GM10248 (cell line): ENCODE data around the gene TPRX2.

ENCODE experiments used
- CTCF ChIA-PET: fragments of 300-600 bp; sonication (Branson Sonifier 250); formaldehyde crosslinking; extraction: SDS; loops from one replicate; lab custom pipeline; 2021; ENCODE audit warnings: antibody characterized with exemption; lab: Yijun Ruan, JAX
- POLR2A ChIA-PET: fragments of 350-650 bp; sonication (Branson Sonifier 250); formaldehyde crosslinking; extraction: SDS; loops from one replicate; lab custom pipeline; 2020; ENCODE audit warnings: antibody characterized with exemption; lab: Yijun Ruan, JAX
- DNase-seq: peaks from one replicate; pipeline ENCODE4 v3.0.0; 2012; ENCODE audit errors: extremely low spot score
- CTCF ChIP-seq: IDR thresholded peaks from 2 replicates; pipeline ENCODE4 v1.5.1; 2012; ENCODE audit warnings: mild to moderate bottlenecking, low read depth; ENCODE audit errors: extremely low read depth, missing control alignments, control extremely low read depth

TPRX2 gene

DNA sequence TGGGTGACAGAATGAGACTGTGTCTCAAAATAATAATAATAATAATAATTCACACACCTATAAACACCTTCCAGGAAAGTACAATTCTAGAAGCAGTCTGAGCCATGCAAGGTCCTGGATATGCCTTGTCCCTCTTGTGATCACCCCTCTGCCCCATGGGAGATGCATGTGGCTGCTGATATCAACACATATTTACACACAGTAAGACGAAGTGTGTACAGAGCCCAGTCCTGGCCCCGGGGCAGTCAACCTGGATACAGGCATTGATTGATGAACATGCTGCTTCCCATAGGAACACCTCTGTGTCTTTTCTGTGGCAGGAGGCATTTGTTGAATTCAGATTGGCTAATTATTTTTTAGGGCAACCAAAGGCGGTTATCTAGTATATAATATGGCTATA, 23.9 kb downstream of the TPRX2 start:
- ChIA-PET POLR2A (no interaction called here), CTCF (no interaction called here)
- no peak for TF ChIP-seq CTCF
- DNase-seq: no peak

DNA sequence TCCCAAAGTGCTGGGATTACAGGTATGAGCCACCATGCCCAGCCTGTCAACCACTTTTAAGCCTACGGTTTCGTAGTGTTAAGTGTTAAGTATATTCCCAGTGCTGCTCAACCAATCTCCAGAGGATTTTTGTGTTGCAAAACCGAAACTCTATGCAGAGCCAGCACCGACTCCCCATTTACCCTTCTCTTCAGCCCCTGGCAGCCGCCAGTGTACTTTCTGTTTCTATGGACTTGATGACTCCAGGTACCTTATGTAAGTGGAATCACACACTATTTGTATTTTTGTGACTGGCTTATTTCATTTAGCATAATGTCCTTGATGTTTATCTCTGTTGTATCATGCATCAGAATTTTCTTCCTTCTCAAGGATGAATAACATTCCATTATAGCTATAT, 26.0 kb downstream of the TPRX2 start:
- POLR2A ChIA-PET: no interaction called here
- no peak for TF ChIP-seq CTCF
- DNase-seq: no peak
- CTCF ChIA-PET: no interaction called here

DNA sequence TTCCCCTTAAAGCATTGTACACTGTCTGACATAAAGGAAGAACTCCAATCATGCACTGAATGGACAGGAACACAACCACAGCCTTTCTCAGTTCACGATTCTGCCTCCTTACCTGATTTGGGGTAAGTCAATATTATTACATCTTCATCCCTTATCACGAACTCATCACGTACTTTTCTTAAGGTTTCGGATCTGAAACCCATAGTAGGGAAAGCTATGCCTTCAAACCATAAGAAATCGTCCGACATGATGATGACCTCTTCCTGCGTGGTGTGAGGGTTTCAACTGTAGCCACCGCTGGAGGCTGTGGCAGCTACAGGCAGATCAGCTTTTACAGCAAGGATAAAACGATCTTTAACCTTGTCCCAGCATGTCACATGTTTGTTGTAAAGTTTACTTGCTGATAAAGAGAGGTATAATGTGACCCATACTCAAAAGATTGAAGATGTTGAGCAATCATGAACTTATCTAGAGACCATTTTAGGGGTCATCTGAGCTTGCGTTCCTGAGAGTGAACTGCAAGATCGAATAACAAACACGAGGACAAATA, 27.1 kb downstream of the TPRX2 start, which contains the start of gene SULT2A1:
TSS of gene SULT2A1 (minus strand) at position 306 of the 550 bp plus-strand sequence. CDS start at position 248, 58 bp downstream.
- CTCF ChIA-PET: no interaction called here
- POLR2A ChIA-PET: no interaction called here
- no peak for DNase-seq
- no peak for TF ChIP-seq CTCF

- DNase-seq: no peak
- no peak for TF ChIP-seq CTCF
- POLR2A ChIA-PET: no interaction called here
- CTCF ChIA-PET: no interaction called here
Observed at GRCh38 chr19:47890865-47891621, 32.0 kb downstream of the TPRX2 start.

DNA sequence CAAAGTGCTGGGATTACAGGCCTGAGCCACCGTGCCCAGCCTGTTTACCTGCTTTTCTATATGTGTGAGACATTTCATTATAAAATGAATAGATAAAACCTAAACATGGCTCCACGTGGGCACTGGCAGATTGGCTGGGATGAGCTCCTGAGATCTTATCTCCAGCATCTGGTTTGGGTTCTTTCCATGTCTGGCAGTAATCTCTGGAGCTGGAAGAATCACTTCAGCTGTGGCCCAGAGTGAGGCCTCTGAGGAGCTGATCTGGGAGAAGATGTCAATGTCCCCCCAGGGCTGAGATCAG, 32.5 kb downstream of the TPRX2 start:
- TF ChIP-seq CTCF: no peak
- DNase-seq: no peak
- ChIA-PET POLR2A (no interaction called here), CTCF (interaction anchor here (1.6 kb wide), 1 partner anchor 217 kb away, joined by 3 read pairs; no protein-coding TSS in a partner anchor)

- TF ChIP-seq CTCF: no peak
- ChIA-PET CTCF (interaction anchor here (1.2 to 1.6 kb wide), 2 partner anchors 23 to 216 kb away, joined by 3 to 4 read pairs; no protein-coding TSS in a partner anchor), POLR2A (no interaction called here)
- DNase-seq: no peak
Observed at GRCh38 chr19:47891923-47892666, 33.1 kb downstream of the TPRX2 start.
